Medulla oblongata (tissue), 1 donor: ENCODE measurements around the gene ZBTB7B.

Source experiments
- DNase-seq: peaks from one replicate; pipeline ENCODE4 v3.0.0-alpha.2; 2015; ENCODE audit errors: extremely low spot score

The ZBTB7B gene

DNA sequence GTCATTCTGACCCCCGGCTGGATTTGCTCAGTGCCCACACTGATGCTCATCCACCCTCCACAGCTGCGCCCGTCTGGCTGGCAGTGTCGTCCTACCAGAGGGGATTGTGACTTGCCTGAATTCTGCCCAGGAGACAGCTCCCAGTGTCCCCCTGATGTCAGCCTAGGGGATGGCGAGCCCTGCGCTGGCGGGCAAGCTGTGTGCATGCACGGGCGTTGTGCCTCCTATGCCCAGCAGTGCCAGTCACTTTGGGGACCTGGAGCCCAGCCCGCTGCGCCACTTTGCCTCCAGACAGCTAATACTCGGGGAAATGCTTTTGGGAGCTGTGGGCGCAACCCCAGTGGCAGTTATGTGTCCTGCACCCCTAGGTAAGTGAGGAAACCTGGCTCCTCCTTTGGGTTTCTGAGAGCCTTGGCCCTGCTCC, 55.2 kb downstream of the ZBTB7B start:
- DNase-seq, result no peak

DNA sequence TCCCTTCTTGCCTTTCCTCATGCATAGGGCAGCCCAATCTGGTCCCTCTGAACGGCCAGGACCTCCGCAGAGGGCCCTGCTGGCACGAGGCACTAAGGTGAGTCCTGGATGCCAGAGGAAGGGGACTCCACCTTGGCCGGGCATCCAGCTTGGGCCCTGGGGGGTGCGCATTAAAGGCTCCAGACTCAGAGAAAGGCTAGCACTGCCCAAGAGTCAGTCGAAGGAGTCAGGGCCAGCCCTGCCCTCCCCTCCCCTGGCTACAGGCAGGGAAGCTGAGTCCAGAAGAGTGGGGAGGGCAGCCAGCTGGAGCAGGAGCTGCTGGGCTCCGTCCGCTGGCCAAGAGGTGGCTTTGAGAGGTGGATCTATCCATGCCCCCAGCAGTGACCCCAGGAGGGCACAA, 58.1 kb downstream of the ZBTB7B start:
- no peak for DNase-seq

DNA sequence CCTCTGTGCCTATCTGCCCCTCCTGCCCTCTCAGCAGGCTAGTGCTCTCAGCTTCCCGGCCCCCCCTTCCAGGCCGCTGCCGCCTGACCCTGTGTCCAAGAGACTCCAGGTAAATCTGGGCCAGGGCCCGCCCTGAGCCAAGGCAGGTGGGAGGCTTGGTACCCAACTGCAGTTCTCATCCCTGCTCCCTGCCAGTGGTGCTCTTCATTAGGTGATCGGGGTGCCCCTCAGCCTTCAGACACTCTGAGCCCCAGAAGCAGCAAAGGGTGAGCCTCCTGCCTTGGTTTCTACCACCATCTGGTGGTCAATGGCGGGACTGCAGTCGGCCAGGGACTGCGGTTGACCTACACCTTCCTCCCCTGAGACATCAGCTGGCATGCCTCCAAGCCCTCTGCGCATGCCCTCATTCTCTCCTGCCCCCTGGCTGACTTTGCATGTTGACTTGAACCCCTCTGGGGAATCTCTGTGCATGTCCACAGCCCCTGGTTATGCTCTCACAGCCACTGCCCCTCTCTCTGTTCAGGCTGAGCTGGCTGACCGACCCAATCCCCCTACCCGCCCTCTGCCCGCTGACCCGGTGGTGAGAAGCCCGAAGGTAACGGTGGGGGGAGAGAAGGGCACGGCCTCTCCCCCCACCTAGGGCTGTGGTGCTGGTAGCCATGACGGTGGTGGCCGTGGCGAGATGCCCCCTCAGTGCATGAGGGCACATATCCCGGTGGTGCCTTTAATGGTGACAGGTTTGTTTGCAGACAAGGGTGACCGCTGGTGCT, 59.0 kb downstream of the ZBTB7B start:
- DNase-seq, result peak; percentile 78

DNA sequence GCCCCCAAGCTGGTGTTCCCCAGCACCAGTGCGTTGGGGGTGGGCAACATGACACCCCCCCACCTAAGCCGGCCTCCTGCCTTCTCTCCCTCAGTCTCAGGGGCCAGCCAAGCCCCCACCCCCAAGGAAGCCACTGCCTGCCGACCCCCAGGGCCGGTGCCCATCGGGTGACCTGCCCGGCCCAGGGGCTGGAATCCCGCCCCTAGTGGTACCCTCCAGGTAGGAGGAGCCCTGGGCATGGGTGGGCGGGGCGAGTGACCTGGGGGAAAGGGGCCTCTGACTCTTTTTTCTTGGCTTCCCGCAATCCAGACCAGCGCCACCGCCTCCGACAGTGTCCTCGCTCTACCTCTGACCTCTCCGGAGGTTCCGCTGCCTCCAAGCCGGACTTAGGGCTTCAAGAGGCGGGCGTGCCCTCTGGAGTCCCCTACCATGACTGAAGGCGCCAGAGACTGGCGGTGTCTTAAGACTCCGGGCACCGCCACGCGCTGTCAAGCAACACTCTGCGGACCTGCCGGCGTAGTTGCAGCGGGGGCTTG, 59.6 kb downstream of the ZBTB7B start:
- DNase-seq, result no peak

DNA sequence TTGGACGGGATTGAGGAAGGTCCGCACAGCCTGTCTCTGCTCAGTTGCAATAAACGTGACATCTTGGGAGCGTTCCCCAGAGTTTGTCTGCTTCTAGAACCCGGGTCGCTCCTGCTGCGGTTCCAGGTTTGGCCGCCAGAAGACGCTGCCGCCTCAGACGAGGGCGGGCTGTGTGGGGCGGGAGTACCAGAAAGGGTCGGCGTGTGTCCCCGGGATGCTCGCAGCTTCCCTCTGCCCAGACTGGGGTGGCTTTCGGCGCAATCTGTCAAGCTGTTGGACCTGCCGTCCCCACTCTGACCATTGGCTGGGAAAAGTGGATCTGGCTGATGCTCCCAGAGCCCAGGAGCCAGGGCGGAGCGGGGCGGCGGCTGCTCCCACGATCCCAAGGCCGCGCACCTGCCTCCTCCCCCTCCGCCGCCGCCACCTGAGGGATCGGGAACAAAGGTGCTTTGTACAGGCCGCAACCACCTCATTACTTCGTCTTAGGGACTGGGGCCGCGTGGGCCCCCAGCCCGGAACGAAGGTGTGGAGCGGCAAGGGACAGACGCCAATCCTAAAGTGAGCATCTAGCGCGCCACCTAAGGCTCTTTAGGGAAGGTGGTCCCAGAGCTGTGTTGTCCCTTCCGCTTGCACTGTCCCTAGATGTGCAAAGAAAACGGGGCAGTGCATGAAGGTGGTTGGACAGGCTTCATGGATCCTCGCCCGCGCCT, 60.3 kb downstream of the ZBTB7B start:
- DNase-seq, result no peak

DNA sequence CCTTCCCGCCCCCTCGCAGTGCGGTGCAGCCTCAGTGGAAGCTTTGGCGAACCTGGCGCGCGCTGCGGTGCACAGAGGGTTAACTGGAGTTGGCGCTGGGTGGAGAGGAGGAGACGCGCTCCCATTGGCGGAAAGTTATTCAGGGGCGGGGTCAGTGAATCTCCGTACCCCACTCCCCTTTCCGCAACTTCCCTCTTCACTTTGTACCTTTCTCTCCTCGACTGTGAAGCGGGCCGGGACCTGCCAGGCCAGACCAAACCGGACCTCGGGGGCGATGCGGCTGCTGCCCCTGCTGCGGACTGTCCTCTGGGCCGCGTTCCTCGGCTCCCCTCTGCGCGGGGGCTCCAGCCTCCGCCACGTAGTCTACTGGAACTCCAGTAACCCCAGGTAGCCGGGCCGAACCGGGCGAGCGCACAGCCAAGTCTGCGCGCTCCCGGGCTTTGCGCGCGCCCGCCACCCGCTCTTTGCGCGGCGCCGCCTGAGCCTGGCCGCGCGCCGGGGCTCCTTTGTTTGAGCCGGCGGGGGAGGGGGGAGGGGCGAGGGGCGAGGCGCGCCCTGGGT, 61.0 kb downstream of the ZBTB7B start, which contains the start of gene EFNA4:
TSS of gene EFNA4 (plus strand) at position 191 of the 561 bp plus-strand sequence. CDS start at position 275, 84 bp downstream.
- DNase-seq, result peak; percentile 79

DNA sequence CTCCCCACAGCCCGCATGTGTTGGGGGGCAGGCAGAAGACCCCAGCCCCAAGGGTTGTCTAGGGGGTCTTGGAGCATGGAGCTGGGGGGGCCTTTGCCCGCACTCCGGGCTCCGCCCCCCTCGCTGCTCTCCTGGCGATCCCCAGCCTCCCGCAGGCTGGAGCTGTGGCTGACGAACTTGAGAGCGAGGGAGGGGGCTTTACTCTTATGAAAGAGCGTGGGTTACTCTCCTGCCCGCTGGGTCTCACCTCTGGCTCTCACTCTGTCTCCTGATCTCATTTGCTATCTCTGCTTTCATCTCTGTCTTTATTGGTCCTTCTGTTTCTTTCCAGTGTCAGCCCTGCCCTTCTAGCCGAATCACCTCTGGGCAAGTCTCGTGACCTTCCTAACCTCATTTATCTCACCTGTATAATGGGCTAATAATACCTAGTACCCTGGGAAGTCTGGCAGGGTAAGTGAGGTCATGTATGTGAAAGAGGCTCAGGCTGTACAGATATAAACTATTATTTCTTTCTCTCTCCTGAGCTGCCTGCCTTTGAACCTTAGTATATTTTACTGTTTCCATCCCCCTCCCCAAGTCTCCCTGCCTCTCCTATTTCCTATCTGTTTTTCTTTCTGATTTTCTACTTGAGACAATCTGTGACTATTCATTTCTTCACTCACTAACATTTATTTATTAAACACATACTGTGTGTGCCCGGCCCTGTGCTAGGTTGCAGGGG, 61.7 kb downstream of the ZBTB7B start:
- DNase-seq, result no peak

DNA sequence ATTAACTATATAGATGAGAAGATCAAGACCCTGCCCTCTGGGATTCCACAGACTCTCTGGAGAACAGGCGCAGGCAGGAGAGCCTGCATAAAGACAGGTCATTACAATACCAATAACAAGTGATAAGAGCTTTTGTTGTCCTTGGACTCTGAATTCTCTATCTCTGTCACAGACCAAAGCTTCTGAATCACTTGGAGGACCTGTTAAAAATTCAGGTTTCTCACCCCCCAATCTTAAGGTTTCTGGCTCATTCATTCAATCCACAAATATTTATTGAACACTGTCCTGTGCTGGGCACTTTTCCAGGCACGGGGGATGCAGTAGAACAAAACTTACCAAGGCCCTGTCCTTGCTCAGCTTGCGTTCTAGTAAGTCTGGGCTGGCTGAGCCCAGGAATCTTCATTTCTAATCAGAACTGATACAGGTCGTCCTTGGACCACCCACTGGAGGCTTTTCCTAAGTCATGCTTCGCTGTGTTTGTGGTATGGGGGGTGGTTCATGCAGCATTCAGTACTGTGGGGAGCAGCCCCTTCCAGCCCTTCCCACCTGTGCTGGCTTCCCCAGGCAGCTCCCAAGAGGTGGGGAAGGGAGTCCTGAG, 62.3 kb downstream of the ZBTB7B start:
- no peak for DNase-seq

DNA sequence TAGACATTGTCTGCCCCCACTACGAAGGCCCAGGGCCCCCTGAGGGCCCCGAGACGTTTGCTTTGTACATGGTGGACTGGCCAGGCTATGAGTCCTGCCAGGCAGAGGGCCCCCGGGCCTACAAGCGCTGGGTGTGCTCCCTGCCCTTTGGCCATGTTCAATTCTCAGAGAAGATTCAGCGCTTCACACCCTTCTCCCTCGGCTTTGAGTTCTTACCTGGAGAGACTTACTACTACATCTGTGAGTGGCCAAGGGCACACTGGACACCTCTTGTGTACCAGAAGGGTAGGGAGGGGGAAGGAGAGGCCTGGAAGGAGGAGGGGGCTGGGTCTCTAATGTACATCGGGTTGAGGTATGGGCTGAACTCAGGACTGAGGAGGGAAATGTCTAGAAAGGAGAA, 64.2 kb downstream of the ZBTB7B start:
- no peak for DNase-seq
